HG03135 (cell line): ENCODE results near the gene RERE.

ENCODE experiments used
- ATAC-seq: cut with Tn5 transposase; IDR thresholded peaks from one replicate; pipeline ENCODE4 v1.9.1; 2021; ENCODE audit warnings: mild to moderate bottlenecking, moderate library complexity; ENCODE audit not compliant: unreplicated experiment

RERE gene

GRCh38 chr1:8722366-8722765, 95.1 kb downstream of the RERE start:
- ATAC-seq = no peak

DNA sequence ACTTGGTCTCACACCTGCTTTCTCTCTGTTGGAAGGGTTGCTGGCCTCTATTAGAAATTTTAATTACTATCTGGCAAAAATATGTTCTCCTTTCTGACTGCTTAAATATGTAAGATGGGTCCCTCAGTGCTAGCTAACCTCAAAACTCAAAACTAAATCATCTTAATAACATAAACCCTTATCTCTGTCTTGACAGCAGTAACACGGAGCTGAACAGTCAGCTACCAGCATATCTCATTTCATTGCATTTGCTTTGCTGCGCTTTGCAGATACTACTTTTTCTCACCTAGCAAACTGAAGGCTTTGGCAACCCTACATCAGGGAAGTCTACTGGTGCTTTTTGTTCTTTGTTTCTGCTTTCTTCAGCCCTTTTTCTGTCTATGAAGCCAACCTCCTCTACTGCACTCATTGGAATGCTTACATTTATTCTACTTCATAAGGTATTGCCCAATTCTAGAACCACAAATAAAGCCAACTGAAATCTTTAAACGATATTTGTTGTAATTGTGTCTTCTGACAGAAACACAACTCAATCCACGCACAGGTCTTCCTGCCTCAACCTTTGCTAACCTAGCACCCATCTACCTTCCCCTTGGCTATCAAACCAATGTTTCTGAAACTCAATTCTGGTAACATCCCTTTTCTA, 95.6 kb downstream of the RERE start:
- ATAC-seq = no peak

GRCh38 chr1:8720347-8720746, 97.1 kb downstream of the RERE start:
- no peak for ATAC-seq

- no peak for ATAC-seq
These were observed 98.5 kb downstream of the RERE start for GRCh38 chr1:8718850-8719361.

DNA sequence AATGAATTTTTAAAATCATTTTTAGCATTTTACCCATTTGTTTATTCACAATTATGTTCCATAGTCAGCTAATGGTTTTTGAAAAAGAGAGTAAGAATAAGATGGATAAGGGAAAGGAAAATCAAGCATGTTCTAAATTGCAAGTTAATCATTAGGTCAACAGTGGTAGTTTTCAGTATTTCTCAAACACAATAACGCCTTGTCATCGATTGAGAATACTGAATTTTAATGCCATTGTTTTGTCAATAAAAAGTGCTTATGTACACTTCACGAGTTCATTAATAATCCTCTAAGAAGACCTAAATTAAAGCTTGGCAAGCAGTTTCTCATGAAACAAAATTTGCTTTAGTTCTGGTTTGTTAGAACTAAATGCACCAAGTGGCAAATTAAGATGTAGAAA, 100.3 kb downstream of the RERE start:
- no peak for ATAC-seq

DNA sequence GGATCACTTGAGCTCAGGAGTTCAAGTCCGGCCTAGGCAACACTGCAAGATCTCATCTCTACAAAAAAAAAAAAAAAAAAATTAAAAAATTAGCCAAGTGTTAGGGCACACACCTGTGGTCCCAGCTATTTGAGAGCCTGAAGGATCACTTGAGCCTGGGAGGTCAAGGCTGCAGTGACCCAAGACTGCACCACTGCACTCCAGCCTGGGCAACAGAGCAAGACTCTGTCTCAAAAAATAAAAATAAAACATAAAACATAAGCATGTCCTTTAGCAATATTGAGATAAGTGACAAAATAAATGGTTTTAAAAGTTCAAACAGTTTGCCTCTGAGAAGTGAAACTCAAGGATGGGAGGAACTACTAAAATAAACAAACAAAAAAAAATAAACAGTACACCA, 101.2 kb downstream of the RERE start:
- no peak for ATAC-seq

DNA sequence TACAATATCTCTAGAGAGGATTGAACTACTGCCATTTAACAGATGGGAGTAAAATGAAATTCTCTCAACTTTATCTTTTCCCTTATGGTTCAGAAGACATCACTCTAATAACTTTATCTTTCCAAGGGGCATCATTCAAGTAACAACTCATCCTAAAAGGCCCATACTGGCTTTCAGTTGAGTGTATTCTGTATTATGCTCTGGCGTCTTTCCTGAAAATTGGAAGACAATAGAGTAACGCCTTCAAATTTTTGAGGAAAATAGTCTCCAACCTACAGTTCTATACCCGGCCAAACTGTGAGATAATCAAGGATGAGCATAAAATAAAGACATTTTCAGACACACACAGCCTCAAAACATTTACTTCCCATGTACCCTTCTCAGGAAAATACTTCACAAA, 103.3 kb downstream of the RERE start:
- ATAC-seq = no peak

DNA sequence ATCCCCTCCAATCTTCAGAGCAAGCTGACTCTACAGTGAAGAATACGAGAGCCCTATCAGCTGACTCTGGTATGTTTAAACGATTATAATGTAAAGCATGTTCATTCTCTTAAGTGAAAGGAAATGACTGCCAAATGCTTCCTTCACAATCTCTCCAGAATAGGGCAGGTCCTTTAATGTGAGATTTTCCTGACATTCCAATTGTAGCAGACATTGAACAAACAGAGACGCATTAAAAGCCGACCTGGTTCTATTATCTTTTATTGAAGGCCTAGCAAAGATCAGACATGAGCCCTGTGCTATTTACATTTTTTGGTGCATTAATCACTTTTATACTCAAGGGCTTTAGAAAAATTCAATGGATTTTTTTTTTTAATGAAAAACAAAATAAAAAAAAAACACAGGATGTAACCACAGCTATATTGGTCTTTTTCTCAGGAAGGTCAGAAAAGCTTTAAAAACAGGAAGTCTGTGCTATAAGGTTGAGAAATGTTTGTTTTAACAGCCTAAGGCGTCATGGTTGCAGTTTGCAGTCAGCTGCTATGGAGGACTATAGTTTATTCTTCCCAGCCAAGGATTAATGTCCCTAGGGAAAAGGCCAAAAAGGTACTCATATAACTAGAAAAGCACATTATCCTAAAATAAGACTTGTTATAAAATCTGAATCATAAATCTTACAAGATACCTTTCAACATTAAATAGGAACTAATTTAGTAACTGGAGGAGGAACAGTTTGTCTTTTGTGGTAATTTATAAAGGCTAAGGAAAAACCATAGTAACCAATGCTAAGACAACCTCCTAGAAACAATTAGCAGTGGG, 104.8 kb downstream of the RERE start:
- ATAC-seq = no peak

- ATAC-seq = no peak
These were observed 105.5 kb downstream of the RERE start for GRCh38 chr1:8711873-8712412.

DNA sequence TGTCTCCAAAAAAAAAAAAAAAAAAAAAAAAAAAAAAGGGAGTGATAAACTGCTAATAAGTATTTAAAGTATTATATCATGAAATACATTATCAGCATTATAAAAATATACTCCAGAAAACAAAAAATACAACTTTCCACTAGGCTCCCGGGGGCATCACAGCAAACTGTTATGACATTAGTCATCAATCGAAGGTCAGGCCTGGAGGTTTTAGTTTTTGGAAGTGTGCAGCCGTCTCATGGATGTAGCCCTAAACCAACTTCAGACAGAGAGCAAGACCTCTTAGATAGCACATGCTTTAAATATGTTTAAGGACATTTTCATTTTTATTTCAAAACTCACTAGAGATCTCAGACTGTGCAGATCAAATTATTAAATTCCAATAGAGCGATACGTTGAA, 106.3 kb downstream of the RERE start:
- no peak for ATAC-seq

DNA sequence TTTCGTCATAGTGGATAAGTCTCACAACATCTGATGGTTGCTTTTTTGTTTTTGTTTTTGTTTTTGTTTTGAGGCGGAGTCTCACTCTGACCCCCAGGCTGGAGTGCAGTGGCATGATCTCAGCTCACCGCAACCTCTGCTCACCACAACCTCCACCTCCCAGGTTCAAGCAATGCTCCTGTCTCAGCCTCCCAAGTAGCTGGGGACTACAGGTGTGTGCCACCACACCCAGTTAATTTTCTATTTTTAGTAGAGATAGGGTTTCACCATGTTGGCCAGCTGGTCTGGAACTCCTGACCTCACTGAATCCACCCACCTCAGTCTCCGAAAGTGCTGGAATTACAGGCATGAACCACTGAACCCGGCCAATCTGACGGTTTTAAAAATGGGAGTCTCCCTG, 109.2 kb downstream of the RERE start:
- no peak for ATAC-seq

DNA sequence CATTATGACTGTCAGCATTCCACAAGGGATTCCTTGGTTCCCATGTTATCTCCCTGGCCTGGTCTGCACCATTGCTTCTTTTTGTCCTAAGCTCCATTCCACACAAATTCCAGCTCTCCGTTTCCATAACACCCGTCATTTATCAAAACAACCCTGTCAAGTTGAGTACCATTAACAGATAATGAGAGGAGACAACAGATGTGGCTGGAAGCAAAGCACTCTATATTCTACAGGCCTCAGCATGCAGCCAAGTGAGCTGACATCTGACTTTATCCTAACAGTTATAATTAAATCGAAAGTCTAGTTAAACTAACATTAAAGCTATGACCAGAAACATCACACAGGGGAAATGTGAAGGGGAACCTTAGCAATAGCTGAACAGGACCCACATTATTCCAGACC, 110.4 kb downstream of the RERE start:
- no peak for ATAC-seq

DNA sequence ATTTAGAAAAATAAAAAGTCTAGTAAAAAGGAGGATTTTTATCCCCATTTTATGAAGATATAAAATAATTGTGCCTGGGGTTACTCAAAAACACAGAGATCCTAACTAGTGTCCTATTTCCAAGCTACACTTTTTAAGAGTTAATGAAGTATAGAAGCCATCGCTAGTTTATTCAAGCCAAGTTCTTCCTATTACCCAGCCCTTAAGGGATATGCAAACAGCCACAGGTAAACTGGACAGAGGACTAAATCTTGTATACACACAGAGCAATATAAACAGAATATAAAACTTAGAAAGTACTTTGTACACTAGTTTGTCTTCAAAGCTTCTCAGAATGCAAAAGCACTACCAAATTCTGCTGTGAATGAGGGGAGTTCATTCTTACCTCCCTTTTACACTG, 111.1 kb downstream of the RERE start:
- no peak for ATAC-seq

- ATAC-seq = no peak
These were observed 112.5 kb downstream of the RERE start for GRCh38 chr1:8704866-8705506.

DNA sequence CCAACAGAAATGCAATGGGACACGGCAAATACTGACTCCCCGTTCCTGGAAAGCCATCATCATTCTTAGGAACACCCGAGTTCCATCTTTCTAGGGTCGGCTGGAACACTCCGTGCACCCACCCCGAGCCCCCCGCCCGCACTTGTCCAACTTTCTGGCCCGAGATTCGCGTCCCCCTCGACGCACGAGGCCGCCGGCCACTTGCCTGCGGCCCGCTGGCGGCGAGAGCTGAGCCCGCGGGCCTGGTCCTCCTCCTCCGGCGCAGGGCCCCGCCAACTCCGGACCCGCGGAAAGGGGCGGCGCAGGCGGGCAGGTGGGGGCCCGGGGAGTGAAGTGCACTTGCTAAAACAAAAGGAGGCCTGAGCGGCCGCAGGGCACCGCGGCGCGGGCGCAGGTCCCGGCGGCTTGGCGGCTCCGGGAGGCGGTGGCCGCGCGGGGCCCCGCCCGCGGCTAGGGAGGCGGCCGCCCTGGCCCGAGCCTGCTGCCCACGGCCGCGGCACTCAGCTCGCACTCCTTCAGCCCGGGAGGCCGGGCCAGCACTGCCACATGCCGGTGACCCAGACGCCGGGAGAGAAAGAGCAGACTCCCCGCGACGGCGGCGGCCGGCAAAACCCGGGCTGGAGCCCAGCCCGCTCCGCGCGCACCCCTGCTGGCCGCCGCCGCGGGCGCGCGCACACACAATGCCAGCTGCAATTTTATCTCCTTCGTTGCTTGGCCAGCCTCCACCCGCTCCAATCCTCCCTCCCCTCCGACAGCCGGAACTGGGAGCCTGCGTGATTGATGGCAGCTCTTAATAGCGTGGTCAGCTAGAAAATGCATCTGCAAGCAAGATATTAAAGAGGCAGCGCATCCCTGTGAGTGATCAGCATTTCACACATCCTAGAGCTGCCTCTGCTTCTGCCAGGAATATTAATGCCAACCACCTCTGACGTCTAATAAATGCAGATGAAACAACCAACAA, 114.3 kb downstream of the RERE start:
- ATAC-seq = peak; percentile 61

DNA sequence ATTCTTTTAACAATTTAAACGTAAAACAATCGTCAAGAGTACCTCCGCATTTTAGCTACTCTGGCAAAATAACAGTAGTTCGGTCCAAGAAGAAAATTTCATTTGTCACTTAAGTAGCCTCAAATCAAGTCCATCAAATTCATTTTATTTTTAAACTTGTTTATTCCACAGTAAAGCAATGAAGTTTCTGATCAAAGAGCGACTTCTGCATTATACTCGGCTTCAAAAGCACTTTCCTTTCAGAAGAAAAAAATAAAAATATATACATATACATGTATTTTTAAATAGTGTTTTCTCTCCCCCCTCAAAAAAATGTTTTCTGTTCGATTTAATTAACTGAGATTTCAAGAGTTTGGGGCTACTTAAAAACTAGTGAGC, 115.0 kb downstream of the RERE start:
- ATAC-seq = no peak

DNA sequence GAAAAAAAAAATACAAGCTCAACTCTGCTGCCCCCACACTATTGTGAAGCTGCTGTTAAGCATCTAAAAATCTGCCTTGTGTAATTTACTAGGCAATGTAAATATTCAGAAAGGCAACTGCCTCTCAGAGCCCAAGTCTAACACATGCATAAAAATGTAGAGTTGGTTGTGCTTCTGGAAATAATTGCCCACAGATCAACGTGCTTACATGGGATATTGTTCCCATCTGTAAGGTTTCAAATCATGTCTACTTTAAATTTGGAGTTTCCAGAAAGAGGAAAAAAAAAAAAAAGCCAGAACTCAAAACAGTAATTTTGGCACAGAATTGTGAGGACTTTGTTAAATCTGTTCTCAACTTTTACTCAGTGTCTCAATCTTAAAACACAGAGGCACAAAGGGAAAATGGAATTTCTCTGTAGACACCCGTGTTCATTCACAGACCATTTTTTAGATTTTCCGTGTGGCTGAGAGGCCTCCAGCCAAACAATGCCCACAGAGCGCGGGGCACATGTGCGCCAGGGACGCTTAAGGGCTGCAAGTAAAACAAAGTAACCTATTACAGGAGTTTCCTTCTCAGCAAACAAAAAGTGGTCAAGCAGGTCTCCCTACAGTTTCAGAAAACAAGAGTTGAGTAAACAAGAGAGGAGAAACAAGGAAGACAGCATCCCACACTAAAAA, 115.5 kb downstream of the RERE start:
- no peak for ATAC-seq

DNA sequence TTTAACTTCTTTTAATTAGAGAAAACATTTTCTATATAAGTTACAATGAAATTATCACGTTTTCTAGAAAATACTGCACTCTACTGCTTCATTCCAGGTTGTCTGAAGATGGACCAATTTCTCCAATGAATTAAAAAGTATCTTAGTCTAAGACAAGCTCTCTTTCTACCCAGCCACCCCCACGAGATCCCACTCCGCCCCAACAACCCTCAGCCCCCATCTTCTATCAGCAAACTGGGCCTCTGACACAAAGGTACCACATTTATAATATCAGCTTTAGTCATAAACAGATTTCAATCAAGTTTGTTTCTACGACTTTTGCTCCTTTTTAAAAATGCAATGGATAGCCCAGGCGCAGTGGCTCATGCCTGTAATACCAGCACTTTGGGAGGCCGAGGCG, 117.8 kb downstream of the RERE start:
- no peak for ATAC-seq

- no peak for ATAC-seq
These were observed 118.4 kb downstream of the RERE start for GRCh38 chr1:8698937-8699447.
